PFSK-1 (cell line): Measurements from ENCODE around the gene ATP4A.

Experiments
- FOXP2 ChIP-seq: optimal IDR thresholded peaks from 2 replicates; pipeline ENCODE3; 2011; ENCODE audit warnings: borderline replicate concordance, control low read depth, inconsistent platforms; ENCODE audit not compliant: insufficient read depth; ENCODE audit errors: extremely low read length, extremely low read depth
- POLR2AphosphoS5 ChIP-seq: IDR thresholded peaks from 2 replicates; pipeline ENCODE4 v1.6.1; 2012; ENCODE audit warnings: low read depth, mild to moderate bottlenecking, control low read depth, low read length, moderate library complexity
- SIN3A ChIP-seq: IDR thresholded peaks from 2 replicates; pipeline ENCODE4 v1.6.1; 2012; ENCODE audit warnings: mild to moderate bottlenecking, low read length, moderate library complexity, borderline replicate concordance; ENCODE audit not compliant: insufficient read depth
- TAF1 ChIP-seq: IDR thresholded peaks from 2 replicates; pipeline ENCODE4 v1.6.1; 2012; ENCODE audit warnings: low read length, control low read depth, borderline replicate concordance; ENCODE audit not compliant: insufficient read depth
- TF ChIP-seq, protein P1 (sequence below), 2 experiments: IDR thresholded peaks; 2 replicates each; pipeline versions ENCODE4 v1.6.1 to v1.8.0; 2011 to 2012; ENCODE audit warnings: low read depth in 2 of 2, low read length in 2 of 2, control low read depth in 1 of 2, inconsistent platforms in 1 of 2, mild to moderate bottlenecking in 1 of 2, moderate library complexity in 1 of 2; ENCODE audit not compliant: insufficient read depth in 1 of 2

The ATP4A gene

DNA sequence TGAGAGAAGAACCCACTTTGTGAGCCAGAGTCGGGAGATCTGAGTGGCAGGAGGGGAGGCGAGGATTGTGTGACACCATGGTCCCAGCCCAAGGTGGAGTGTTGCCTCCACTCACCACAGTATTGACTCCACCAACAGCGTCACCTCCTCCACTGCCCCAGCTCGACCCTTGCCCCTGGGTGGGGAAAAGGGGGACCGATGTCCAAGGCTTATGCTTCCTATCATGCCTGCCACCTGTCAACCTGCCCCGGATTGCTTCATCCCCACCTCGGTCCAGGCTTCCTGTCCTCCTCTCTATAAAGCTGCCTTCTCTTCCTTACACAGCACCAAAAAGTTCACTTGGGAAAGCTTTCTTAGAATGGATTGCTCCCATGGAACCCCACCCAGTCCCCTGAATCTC lies 57.4 kb downstream of the ATP4A start:
- no peak for TF ChIP-seq FOXP2
- TF ChIP-seq, protein P1, sequence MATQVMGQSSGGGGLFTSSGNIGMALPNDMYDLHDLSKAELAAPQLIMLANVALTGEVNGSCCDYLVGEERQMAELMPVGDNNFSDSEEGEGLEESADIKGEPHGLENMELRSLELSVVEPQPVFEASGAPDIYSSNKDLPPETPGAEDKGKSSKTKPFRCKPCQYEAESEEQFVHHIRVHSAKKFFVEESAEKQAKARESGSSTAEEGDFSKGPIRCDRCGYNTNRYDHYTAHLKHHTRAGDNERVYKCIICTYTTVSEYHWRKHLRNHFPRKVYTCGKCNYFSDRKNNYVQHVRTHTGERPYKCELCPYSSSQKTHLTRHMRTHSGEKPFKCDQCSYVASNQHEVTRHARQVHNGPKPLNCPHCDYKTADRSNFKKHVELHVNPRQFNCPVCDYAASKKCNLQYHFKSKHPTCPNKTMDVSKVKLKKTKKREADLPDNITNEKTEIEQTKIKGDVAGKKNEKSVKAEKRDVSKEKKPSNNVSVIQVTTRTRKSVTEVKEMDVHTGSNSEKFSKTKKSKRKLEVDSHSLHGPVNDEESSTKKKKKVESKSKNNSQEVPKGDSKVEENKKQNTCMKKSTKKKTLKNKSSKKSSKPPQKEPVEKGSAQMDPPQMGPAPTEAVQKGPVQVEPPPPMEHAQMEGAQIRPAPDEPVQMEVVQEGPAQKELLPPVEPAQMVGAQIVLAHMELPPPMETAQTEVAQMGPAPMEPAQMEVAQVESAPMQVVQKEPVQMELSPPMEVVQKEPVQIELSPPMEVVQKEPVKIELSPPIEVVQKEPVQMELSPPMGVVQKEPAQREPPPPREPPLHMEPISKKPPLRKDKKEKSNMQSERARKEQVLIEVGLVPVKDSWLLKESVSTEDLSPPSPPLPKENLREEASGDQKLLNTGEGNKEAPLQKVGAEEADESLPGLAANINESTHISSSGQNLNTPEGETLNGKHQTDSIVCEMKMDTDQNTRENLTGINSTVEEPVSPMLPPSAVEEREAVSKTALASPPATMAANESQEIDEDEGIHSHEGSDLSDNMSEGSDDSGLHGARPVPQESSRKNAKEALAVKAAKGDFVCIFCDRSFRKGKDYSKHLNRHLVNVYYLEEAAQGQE (IDR thresholded peaks at IDR 0.05; ENCODE audit: insufficient read depth in 1 of 2, low read depth in 2 of 2, low read length in 2 of 2) = no peak
- TF ChIP-seq TAF1 = no peak
- no peak for TF ChIP-seq POLR2AphosphoS5

DNA sequence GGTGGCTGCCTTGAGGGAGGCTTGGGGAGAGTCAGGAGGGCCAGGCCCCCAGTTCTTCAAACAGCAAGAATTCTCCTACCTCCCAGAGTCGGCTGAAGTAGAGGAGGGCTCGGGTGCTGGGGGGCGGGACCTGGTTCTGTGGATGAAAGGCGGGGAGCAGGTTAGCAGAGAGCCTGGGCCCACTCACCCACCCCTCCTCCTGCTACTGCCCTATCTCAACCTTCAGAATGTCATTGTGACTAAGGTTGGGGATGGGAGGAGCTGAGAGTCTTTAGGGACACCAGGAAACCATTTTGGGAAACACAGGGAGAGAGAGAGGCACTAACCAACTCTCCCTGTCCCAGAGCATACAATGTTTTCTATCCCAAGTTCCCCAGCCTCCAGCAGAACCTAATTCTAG lies 60.7 kb downstream of the ATP4A start:
- no peak for TF ChIP-seq POLR2AphosphoS5
- TF ChIP-seq SIN3A = no peak
- TF ChIP-seq TAF1 = no peak
- no peak for TF ChIP-seq FOXP2
- TF ChIP-seq, protein P1 (IDR thresholded peaks at IDR 0.05; ENCODE audit: insufficient read depth in 1 of 2, low read depth in 2 of 2, low read length in 2 of 2) = no peak

DNA sequence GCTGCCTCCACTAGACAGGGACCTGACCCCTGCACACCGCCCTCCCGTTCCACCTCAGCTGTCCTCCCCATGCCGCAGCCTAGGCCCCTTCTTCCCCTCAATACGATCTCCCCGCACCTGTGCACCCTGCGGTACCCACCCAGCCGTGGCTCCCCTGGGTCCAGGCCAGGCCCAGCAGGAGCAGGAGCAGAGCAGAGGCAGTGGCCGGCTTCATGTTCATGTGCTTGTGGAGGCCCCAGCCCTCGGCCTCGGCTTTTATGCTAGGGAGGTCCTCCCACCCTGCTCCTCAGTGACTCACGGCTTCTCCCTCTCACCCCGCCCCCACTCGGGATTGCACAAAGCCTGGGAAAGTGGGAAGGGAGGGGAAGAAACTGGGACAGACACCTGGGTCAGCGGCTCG lies 61.8 kb downstream of the ATP4A start:
- no peak for TF ChIP-seq SIN3A
- TF ChIP-seq TAF1 = no peak
- TF ChIP-seq POLR2AphosphoS5 = no peak
- TF ChIP-seq FOXP2 = no peak
- TF ChIP-seq, protein P1 (IDR thresholded peaks at IDR 0.05; ENCODE audit: insufficient read depth in 1 of 2, low read depth in 2 of 2, low read length in 2 of 2) = no peak

DNA sequence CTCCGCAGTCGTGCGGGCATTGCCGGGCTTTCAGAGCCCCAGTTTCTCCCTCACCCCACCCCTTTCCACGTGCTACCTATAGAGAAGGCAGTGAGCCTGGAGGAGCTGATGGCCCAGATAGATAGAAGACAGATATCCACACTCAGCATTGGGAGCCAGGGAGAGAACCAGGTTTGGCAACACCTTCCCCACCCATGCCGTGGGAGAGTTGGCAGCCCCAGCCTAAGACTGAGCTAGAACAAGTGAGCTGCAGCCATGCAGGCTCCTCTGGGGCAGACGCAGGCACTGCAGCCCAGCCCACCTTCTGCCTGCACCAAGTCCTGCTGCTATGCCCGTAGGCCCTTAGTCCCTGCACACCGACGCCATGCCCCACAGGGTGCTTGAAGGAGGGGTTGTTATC lies 62.8 kb downstream of the ATP4A start:
- TF ChIP-seq POLR2AphosphoS5 = no peak
- no peak for TF ChIP-seq FOXP2
- TF ChIP-seq SIN3A = no peak
- TF ChIP-seq, protein P1 (IDR thresholded peaks at IDR 0.05; ENCODE audit: insufficient read depth in 1 of 2, low read depth in 2 of 2, low read length in 2 of 2) = no peak
- TF ChIP-seq TAF1 = no peak
